ENCODE data around the gene TMEM8B.

TMEM8B gene

GRCh38 chr9:35907711-35908503 is 78.9 kb downstream of the TMEM8B start:
- Histone ChIP-seq H3K4me3 (ENCODE audit: low read depth, low read length) (no peak overlapping the region), H3K9me3 (no peaks in the 10 kb centered on the region), H3K27me3 (no peaks in the 10 kb centered on the region), H3K36me3 (no peaks in the 10 kb centered on the region), H3K4me1 (peaks cover 23% of the 10 kb centered on the region)
- no peak for TF ChIP-seq CTCF (IDR thresholded peaks at IDR 0.05; ENCODE audit: low read depth, low read length)
- peak; percentile 68 for DNase-seq

GRCh38 chr9:35908504-35909125 is 79.6 kb downstream of the TMEM8B start:
- DNase-seq = no peak
- Histone ChIP-seq H3K27me3 (no peaks in the 10 kb centered on the region), H3K4me3 (ENCODE audit: low read depth, low read length) (no peak overlapping the region), H3K9me3 (no peaks in the 10 kb centered on the region), H3K36me3 (no peaks in the 10 kb centered on the region), H3K4me1 (peaks cover 23% of the 10 kb centered on the region)
- TF ChIP-seq CTCF (IDR thresholded peaks at IDR 0.05; ENCODE audit: low read depth, low read length) = no peak

- TF ChIP-seq CTCF (IDR thresholded peaks at IDR 0.05; ENCODE audit: low read depth, low read length) = no peak
- H3K4me3 ChIP-seq (ENCODE audit: low read depth, low read length) = no peak within 1 kb of the TSS
Measured at GRCh38 chr9:35909274-35909673, 80.2 kb downstream of the TMEM8B start, which contains the start of gene SPAAR. SPAAR (plus strand) TSS chr9:35909490; CDS start chr9:35910464, 974 bp downstream.

GRCh38 chr9:35909687-35910612 is 80.9 kb downstream of the TMEM8B start:
- Histone ChIP-seq H3K36me3 (no peaks in the 10 kb centered on the region), H3K9me3 (no peaks in the 10 kb centered on the region), H3K27me3 (no peaks in the 10 kb centered on the region), H3K4me1 (peaks cover 25% of the 10 kb centered on the region), H3K4me3 (ENCODE audit: low read depth, low read length) (no peak overlapping the region)
- DNase-seq = no peak
- no peak for TF ChIP-seq CTCF (IDR thresholded peaks at IDR 0.05; ENCODE audit: low read depth, low read length)

More at GRCh38 chr9:35909274-35909673, 80.2 kb downstream of the TMEM8B start, which contains the start of gene SPAAR:
- no peak for DNase-seq
- H3K36me3 ChIP-seq = no peaks in the 10 kb centered on the region
- H3K27me3 ChIP-seq = no peaks in the 10 kb centered on the region
- H3K9me3 ChIP-seq = no peaks in the 10 kb centered on the region
- peaks cover 23% of the 10 kb centered on the region for H3K4me1 ChIP-seq

- TF ChIP-seq CTCF (IDR thresholded peaks at IDR 0.05; ENCODE audit: low read depth, low read length) = peak; percentile 65
- Histone ChIP-seq H3K27me3 (no peaks in the 10 kb centered on the region), H3K4me1 (peaks cover 25% of the 10 kb centered on the region), H3K9me3 (no peaks in the 10 kb centered on the region), H3K4me3 (ENCODE audit: low read depth, low read length) (no peak overlapping the region), H3K36me3 (no peaks in the 10 kb centered on the region)
- peak; percentile 48 for DNase-seq
Measured at GRCh38 chr9:35910613-35911359, 81.8 kb downstream of the TMEM8B start.

All from BE2C (cell line).